ENCODE results near the gene NBPF15.
"Not testable (repeated sequence)": the region's sequence is repeated elsewhere in the genome, so short reads cannot be mapped to it uniquely, and the experiment has no call there.

Gene NBPF15

GRCh38 chr1:144461136-144461759 is at the start of gene NBPF15:
Gene NBPF15 (minus strand): TSS chr1:144461669. CDS start chr1:144440003, 21,666 bp downstream.
- FAIRE-seq = not testable (repeated sequence)

- FAIRE-seq = not testable (repeated sequence)
These were observed 35.0 kb upstream of the NBPF15 start for GRCh38 chr1:144496429-144496828.

GRCh38 chr1:144494130-144494529 is 32.7 kb upstream of the NBPF15 start:
- FAIRE-seq = not testable (repeated sequence)

DNA sequence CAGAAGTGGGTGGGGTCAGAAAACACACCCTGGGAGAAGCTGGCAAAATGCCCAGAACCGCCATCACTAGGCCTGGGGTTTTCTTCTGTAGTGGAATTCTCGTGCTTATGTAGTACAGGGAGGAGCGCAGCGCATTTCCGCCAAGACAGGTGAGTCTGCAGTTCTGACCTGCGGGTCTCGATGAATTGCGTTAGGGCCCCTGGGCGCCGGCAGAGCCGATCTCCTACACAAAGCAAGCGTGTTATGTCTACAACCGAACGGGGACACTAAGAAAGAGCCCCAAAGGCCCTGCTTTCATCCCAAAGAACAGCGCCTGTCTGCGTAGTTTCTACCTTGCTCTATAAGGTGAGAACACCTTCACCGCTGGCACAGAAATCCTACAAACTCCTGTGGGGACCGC is 28.9 kb upstream of the NBPF15 start:
- not testable (repeated sequence) for FAIRE-seq

- not testable (repeated sequence) for FAIRE-seq
These were observed 25.5 kb upstream of the NBPF15 start for GRCh38 chr1:144487002-144487401.

GRCh38 chr1:144485048-144485993 is 23.9 kb upstream of the NBPF15 start:
- FAIRE-seq = not testable (repeated sequence)

DNA sequence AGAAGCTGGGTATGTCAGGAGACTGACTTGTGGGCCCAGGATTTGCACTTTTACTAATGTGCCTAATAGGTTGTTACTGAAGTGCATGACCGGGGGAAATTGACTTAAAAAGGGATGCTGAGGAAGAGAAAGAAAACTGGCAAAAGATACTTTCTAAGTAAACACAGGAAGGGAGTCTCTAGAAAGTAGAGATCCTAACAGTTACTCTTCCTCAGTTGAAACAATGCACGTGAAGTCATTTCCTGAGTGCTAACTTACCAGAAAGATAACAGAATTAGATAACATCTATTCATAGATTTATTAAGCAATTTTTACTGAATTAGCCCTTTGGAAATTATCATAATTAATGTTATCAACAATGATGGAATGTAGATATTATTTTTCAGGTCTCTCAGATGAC is 12.4 kb upstream of the NBPF15 start:
- FAIRE-seq = not testable (repeated sequence)

DNA sequence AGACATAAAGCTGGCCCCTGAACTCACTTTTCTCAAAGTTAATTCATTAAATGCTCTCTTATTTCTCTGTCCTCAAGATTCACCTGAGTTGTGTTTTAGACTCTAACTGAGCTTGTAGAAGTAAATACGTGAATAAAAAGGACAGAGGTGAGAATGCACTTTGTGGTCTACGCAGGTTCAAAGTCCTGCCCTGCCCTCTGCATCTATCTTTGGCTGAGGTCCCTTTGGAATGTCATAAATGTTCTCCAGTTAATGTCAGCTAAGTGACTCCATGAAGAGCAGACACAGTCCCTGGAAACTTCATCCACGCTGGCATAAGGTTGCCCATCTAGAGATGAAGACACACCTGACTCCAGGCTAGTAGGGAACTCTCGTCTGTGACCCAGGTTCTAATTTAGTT is 10.0 kb upstream of the NBPF15 start:
- not testable (repeated sequence) for FAIRE-seq

DNA sequence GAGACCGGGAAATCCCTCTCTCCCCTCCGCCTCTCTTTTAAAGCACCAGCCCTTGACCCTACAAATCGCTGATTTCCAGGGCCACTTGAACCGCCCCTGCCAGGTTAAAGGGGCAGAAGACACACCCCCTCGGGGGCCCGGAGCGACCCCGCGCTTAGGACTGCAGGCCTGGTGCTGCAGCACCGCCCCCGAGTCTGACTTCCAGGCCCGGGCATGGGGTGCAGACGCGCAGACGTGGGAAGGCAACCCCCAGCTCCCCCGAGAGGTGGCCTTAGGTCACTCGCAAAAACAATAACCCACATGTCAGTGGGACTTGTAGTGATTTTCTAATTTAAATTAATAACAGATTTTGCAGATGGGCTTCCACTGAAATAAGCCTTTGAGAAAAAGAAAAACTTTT is 309 bp upstream of the NBPF15 start:
- FAIRE-seq = not testable (repeated sequence)

- not testable (repeated sequence) for FAIRE-seq
These were observed 783 bp downstream of the NBPF15 start for GRCh38 chr1:144460686-144461085.

GRCh38 chr1:144442402-144442801 is 19.1 kb downstream of the NBPF15 start:
- not testable (repeated sequence) for FAIRE-seq

- FAIRE-seq = not testable (repeated sequence)
These were observed 21.7 kb downstream of the NBPF15 start for GRCh38 chr1:144439737-144440136.

GRCh38 chr1:144418891-144419694 is 42.4 kb downstream of the NBPF15 start:
- not testable (repeated sequence) for FAIRE-seq

DNA sequence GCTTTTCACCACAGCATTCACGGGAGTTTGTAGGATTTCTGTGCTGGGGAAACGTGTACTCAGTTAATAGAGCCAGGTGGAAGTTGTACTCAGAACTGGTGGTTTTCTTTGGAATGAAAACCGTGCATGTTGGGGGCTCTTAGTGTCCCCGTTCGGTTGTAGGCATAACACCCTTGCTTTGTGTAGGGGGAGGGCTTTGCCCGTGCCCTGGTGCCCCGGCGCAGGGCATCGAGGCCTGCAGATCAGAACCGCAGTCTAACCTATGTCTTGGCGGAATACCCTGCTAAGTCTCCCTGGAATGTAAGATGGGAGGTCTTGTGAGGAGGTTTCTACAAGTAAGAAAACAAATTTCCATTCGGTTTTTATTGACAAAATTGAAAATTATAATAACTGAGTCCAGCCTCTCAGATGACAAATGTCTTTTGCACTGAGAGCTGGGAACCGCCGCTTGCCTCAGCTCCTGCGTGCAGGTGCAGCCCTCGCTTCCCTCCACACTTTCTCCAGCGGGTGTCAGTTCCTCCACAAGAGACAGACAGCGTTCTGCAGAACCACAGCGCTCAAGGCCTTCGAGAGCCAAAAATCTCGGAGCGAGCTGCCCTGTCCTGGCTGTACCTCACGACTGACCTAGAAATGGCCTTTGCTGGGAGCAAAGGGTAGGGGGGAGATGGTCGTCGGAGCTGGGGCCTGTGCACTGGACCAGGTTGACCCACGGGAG is 47.9 kb downstream of the NBPF15 start:
- not testable (repeated sequence) for FAIRE-seq

- FAIRE-seq = not testable (repeated sequence)
These were observed 48.7 kb downstream of the NBPF15 start for GRCh38 chr1:144412491-144413403.

GRCh38 chr1:144412068-144412471 is 49.4 kb downstream of the NBPF15 start:
- not testable (repeated sequence) for FAIRE-seq

- FAIRE-seq = not testable (repeated sequence)
These were observed 58.7 kb downstream of the NBPF15 start for GRCh38 chr1:144402807-144403206.

GRCh38 chr1:144371651-144372050 is 89.8 kb downstream of the NBPF15 start:
- FAIRE-seq = not testable (repeated sequence)

Data from islet of Langerhans (tissue), 1 donor.